Activated CD8-positive, alpha-beta T cell treated with anti-CD3 and anti-CD28 coated beads for 36 hours (primary cell): ENCODE data around the gene PCMTD2. TPM values are rescaled to one million over a fixed set of nuclear protein-coding genes. Genes with fewer than 3 reads are reported as not detected.

Experiments used
- ATAC-seq: fragments of 200-7000 bp; cut with Tn5 transposase; one replicate; pipeline ENCODE4 v1.10.0; 2021; ENCODE audit warnings: mild to moderate bottlenecking, moderate library complexity
- CTCF ChIA-PET: fragments of 350-600 bp; sonication (Branson Sonifier 250); formaldehyde crosslinking; loops from one replicate; lab custom pipeline; 2021; ENCODE audit warnings: antibody characterized with exemption; lab: Charles Lee
- POLR2A ChIA-PET: fragments of 350-600 bp; sonication (Branson Sonifier 250); formaldehyde crosslinking; loops from one replicate; lab custom pipeline; 2021; ENCODE audit warnings: antibody characterized with exemption; lab: Charles Lee
- DNase-seq: peaks from one replicate; pipeline ENCODE4 v3.0.0-alpha.2; 2020
- H3K27ac Mint-ChIP-seq: one replicate; pipeline ENCODE4 v1.8.0; 2021; ENCODE audit warnings: mild to moderate bottlenecking, mixed read lengths
- H3K27me3 Mint-ChIP-seq: one replicate; pipeline ENCODE4 v1.8.0; 2021; ENCODE audit warnings: mixed read lengths
- H3K36me3 Mint-ChIP-seq: one replicate; pipeline ENCODE4 v1.8.0; 2021; ENCODE audit warnings: low read depth, mixed read lengths
- H3K4me1 Mint-ChIP-seq: one replicate; pipeline ENCODE4 v1.8.0; 2021; ENCODE audit warnings: low read depth, mixed read lengths
- H3K4me3 Mint-ChIP-seq: one replicate; pipeline ENCODE4 v1.8.0; 2021; ENCODE audit warnings: mild to moderate bottlenecking, moderate library complexity, mixed read lengths
- H3K9me3 Mint-ChIP-seq: one replicate; pipeline ENCODE4 v1.8.0; 2021; ENCODE audit warnings: mixed read lengths
- intact Hi-C: fragments of 100-400 bp; cut with micrococcal nuclease; formaldehyde crosslinking; loops from one replicate; pipeline ENCODE4 v1.10.0; 2022
- total RNA-seq, 2 experiments: library from RNA; stranded (reverse); gene quantifications; one replicate each; pipeline ENCODE4 v1.2.3, GENCODE V29; 2021
- TF ChIP-seq, protein P1 (sequence below): fragments of 200-600 bp; IDR thresholded peaks from one replicate; pipeline ENCODE4 v1.8.0; 2022; ENCODE audit warnings: antibody characterized with exemption, mild to moderate bottlenecking

PCMTD2 gene
- total RNA-seq, 2 experiments from 2014 or later: 26.0 to 28.6 TPM

DNA sequence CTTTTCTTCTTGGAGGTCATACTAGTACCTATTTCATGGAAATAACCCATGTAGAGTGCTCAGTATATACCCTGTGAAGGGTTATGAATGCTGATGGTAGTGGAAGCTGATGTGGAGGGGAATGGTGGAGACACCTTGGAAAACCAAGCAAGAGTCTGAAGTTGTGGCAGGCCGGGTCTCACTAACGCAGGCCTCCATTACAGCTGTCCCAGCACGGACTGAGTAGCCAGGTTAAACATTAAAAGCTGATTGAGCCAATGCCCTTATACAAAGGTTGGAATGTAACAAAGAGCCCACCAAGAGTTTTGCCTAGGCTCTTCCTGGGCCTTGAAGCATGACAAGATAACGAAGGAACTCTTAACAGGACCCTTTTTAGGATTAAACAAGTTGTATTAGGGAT is 2.1 kb upstream of the PCMTD2 start:
- DNase-seq (no peak), ATAC-seq (no peak)
- H3K27me3 Mint-ChIP-seq: peaks cover 14% of the 10 kb centered on the region
- H3K27ac Mint-ChIP-seq: no peak overlapping the region
- intact Hi-C loops: no loop called here
- H3K4me1 Mint-ChIP-seq: peaks cover 25% of the 10 kb centered on the region
- H3K36me3 Mint-ChIP-seq: peaks cover 4% of the 10 kb centered on the region
- no peaks in the 10 kb centered on the region for H3K9me3 Mint-ChIP-seq
- ChIA-PET POLR2A (no interaction called here), CTCF (no interaction called here)
- H3K4me3 Mint-ChIP-seq: no peak overlapping the region
- TF ChIP-seq, protein P1, sequence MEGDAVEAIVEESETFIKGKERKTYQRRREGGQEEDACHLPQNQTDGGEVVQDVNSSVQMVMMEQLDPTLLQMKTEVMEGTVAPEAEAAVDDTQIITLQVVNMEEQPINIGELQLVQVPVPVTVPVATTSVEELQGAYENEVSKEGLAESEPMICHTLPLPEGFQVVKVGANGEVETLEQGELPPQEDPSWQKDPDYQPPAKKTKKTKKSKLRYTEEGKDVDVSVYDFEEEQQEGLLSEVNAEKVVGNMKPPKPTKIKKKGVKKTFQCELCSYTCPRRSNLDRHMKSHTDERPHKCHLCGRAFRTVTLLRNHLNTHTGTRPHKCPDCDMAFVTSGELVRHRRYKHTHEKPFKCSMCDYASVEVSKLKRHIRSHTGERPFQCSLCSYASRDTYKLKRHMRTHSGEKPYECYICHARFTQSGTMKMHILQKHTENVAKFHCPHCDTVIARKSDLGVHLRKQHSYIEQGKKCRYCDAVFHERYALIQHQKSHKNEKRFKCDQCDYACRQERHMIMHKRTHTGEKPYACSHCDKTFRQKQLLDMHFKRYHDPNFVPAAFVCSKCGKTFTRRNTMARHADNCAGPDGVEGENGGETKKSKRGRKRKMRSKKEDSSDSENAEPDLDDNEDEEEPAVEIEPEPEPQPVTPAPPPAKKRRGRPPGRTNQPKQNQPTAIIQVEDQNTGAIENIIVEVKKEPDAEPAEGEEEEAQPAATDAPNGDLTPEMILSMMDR: no peak

DNA sequence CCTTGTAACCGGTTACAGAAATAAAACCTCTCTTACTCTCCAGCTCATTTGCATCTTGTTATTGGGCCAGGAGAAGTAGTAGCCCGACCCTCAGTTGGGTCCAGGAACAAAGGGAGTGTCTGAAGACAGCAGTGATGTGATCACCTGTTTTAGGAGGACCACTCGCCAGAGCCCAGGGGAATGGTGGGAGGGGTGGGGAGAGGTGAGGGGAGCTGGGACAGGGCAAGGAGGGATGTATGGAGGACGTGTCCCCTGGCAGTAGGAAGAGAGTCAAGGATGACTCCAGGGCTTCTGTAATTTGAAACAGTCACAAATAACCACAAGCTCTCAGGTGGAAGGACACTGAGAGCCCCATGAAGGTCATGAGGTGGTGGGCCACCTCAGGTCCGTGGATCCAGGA is 1.4 kb upstream of the PCMTD2 start:
- ATAC-seq (no peak), DNase-seq (no peak)
- peaks cover 31% of the 10 kb centered on the region for H3K4me1 Mint-ChIP-seq
- H3K4me3 Mint-ChIP-seq: peak overlapping the region; percentile 58
- TF ChIP-seq, protein P1: no peak
- POLR2A ChIA-PET: no interaction called here
- H3K27me3 Mint-ChIP-seq: peaks cover 14% of the 10 kb centered on the region
- CTCF ChIA-PET: no interaction called here
- H3K27ac Mint-ChIP-seq: no peak overlapping the region
- peaks cover 4% of the 10 kb centered on the region for H3K36me3 Mint-ChIP-seq
- intact Hi-C loops: no loop called here
- H3K9me3 Mint-ChIP-seq: no peaks in the 10 kb centered on the region

DNA sequence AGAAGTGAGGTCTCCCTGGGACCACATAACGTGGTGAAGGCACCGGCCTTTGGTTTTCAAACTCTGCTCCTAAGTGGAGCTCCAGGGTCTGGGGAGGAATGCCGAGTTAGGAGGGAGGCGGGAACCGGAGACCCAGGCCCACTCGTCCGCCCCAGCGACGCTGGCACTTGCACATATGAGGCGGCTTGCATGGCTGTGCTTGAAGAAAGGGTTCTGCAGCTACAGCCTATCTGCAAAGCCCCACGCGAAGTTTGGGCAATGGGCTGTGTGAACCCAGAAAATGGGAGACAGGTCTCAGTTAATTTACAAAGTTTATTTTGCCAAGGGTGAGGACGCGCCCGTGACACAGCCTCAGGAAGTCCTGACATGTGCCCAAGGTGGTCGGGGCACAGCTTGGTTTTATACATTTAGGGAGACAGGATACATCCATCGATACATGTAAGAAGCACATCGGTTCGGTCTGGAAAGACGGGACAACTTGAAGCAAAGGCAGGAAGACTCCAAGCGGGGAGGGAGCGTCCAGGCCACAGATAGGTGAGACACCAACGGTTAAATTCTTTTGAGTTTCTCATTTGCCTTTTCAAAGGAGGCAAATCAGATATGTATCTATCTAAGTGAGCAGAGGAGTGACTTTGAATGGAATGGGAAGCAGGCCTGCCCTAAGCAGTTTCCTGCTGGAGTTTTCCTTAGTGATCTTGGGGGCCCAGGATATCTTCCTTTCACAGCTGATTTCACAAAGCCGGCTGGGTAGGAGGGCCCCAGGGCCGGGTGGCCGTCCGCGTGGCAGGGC is 782 bp upstream of the PCMTD2 start:
- ATAC-seq (no peak), DNase-seq (no peak)
- peak overlapping the region; percentile 79 for H3K27ac Mint-ChIP-seq
- H3K4me3 Mint-ChIP-seq: peak overlapping the region; percentile 58
- ChIA-PET CTCF (interaction anchor here (2.2 to 3.4 kb wide), 2 partner anchors 10 to 13 kb away, joined by 7 to 9 read pairs; no protein-coding TSS in a partner anchor), POLR2A (interaction anchor here (1.1 to 1.3 kb wide), 2 partner anchors 11 to 14 kb away, joined by 3 to 5 read pairs; no protein-coding TSS in a partner anchor)
- TF ChIP-seq, protein P1: no peak
- no peaks in the 10 kb centered on the region for H3K9me3 Mint-ChIP-seq
- H3K4me1 Mint-ChIP-seq: peaks cover 33% of the 10 kb centered on the region
- H3K36me3 Mint-ChIP-seq: peaks cover 4% of the 10 kb centered on the region
- intact Hi-C loops: no loop called here
- H3K27me3 Mint-ChIP-seq: peaks cover 14% of the 10 kb centered on the region

DNA sequence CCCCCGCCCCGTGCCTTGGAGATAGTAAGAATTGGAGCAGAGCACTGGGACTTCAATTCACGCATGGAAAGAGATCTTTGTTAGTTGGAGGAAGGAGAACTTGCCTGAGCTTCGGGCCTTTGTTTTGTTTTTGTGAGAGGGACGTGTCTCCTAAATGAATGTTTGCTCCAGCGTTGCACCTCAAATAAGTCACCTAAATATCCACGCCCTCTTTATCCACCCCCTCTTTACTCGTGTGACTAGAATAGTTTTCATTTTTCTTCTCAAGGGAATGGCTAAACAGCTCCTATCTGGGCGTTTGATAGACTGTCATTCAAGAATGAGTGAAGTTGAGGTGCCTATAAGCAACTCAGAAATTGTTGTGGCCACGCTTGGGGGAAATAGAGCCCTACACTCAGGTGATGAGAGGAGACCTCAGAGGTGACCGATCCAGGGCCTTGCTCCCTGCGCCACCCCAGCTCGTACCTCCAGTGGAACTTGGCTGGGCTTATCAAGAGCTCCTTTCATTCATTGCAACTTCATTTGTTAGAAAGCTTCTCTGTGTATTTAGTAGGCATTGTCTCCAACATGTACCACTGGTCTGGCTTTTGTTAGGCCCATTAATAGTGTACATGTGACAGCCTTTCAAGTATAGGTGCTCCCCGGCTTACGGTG is 861 bp downstream of the PCMTD2 start:
- TF ChIP-seq, protein P1: no peak
- intact Hi-C loops: no loop called here
- peaks cover 12% of the 10 kb centered on the region for H3K36me3 Mint-ChIP-seq
- ATAC-seq: no peak
- peaks cover 8% of the 10 kb centered on the region for H3K27me3 Mint-ChIP-seq
- no peak for DNase-seq
- peaks cover 49% of the 10 kb centered on the region for H3K4me1 Mint-ChIP-seq
- ChIA-PET CTCF (interaction anchor here (0.7 to 4.9 kb wide), 7 partner anchors 8 to 218 kb away, joined by 3 to 45 read pairs (median 6); no protein-coding TSS in a partner anchor), POLR2A (interaction anchor here (0.6 to 1.3 kb wide), 8 partner anchors 10 to 1154 kb away, joined by 3 to 5 read pairs (median 4); no protein-coding TSS in a partner anchor)
- peak overlapping the region; percentile 92 for H3K27ac Mint-ChIP-seq
- H3K9me3 Mint-ChIP-seq: no peaks in the 10 kb centered on the region
- peak overlapping the region; percentile 82 for H3K4me3 Mint-ChIP-seq
